ENCODE results near the gene MINK1. TPM values are rescaled to one million over a fixed set of nuclear protein-coding genes. Genes with fewer than 3 reads are reported as not detected.
A peak's percentile ranks its signal among the peaks of the same experiment; 100 is the strongest.

The MINK1 gene
- total and polyA plus RNA-seq, 2 donors from 2014 or later: 21.2 to 118 TPM

- H3K27me3 ChIP-seq (ENCODE audit: control insufficient read depth, insufficient read depth, low read length): peaks cover 2% of the 10 kb centered on the region
- H3K4me3 ChIP-seq (ENCODE audit: low read length in 3 of 3): no peak overlapping the region
- no peaks in the 10 kb centered on the region for H3K9me3 ChIP-seq (ENCODE audit: control insufficient read depth in 2 of 3, insufficient read depth in 1 of 3, low read length in 3 of 3)
- H3K9ac ChIP-seq (ENCODE audit: low read length in 3 of 3): no peak overlapping the region
- H3K27ac ChIP-seq (ENCODE audit: low read depth in 2 of 2, low read length in 2 of 2): no peak overlapping the region
- DNase-seq: peak in 1 of 5 donors; percentile 67
- intact Hi-C loops (cut with DNase I): no loop called here
- H3K4me1 ChIP-seq (ENCODE audit: control insufficient read depth in 2 of 3, insufficient read depth in 2 of 3, low read depth in 1 of 3, low read length in 3 of 3): peaks cover 0 to 14% (median 0%) of the 10 kb centered on the region in 3 donors
- H3K36me3 ChIP-seq (ENCODE audit: control insufficient read depth in 2 of 3, insufficient read depth in 3 of 3, low read length in 3 of 3): peaks cover 0 to 21% (median 14%) of the 10 kb centered on the region in 3 donors
- TF ChIP-seq CTCF (IDR thresholded peaks at IDR 0.05; ENCODE audit: borderline replicate concordance, extremely low read depth, insufficient read depth): no peak
- FAIRE-seq: no peak
These were observed 64.1 kb downstream of the MINK1 start for GRCh38 chr17:4897198-4897687.

GRCh38 chr17:4897785-4898184 is 64.6 kb downstream of the MINK1 start:
- peaks cover 0 to 20% (median 14%) of the 10 kb centered on the region in 3 donors for H3K36me3 ChIP-seq (ENCODE audit: control insufficient read depth in 2 of 3, insufficient read depth in 3 of 3, low read length in 3 of 3)
- no peaks in the 10 kb centered on the region for H3K9me3 ChIP-seq (ENCODE audit: control insufficient read depth in 2 of 3, insufficient read depth in 1 of 3, low read length in 3 of 3)
- H3K9ac ChIP-seq (ENCODE audit: low read length in 3 of 3): no peak overlapping the region
- DNase-seq: peak in 1 of 5 donors; percentile 58
- intact Hi-C loops (cut with DNase I): no loop called here
- H3K27ac ChIP-seq (ENCODE audit: low read depth in 2 of 2, low read length in 2 of 2): no peak overlapping the region
- no peak for TF ChIP-seq CTCF (IDR thresholded peaks at IDR 0.05; ENCODE audit: borderline replicate concordance, extremely low read depth, insufficient read depth)
- FAIRE-seq: no peak
- no peak overlapping the region for H3K4me3 ChIP-seq (ENCODE audit: low read length in 3 of 3)
- H3K27me3 ChIP-seq (ENCODE audit: control insufficient read depth, insufficient read depth, low read length): peaks cover 2% of the 10 kb centered on the region
- peaks cover 0 to 16% (median 0%) of the 10 kb centered on the region in 3 donors for H3K4me1 ChIP-seq (ENCODE audit: control insufficient read depth in 2 of 3, insufficient read depth in 2 of 3, low read depth in 1 of 3, low read length in 3 of 3)

- intact Hi-C loops (cut with DNase I): no loop called here
- H3K9ac ChIP-seq (ENCODE audit: low read length in 3 of 3): no peak overlapping the region
These were observed 65.2 kb downstream of the MINK1 start for GRCh38 chr17:4898351-4898750.

More at GRCh38 chr17:4898351-4898750, 65.2 kb downstream of the MINK1 start:
- no peaks in the 10 kb centered on the region for H3K9me3 ChIP-seq (ENCODE audit: control insufficient read depth in 2 of 3, insufficient read depth in 1 of 3, low read length in 3 of 3)
- H3K27me3 ChIP-seq (ENCODE audit: control insufficient read depth, insufficient read depth, low read length): peaks cover 2% of the 10 kb centered on the region
- H3K27ac ChIP-seq (ENCODE audit: low read depth in 2 of 2, low read length in 2 of 2): no peak overlapping the region
- H3K4me3 ChIP-seq (ENCODE audit: low read length in 3 of 3): no peak overlapping the region
- FAIRE-seq (no peak), DNase-seq (peak in 1 of 5 donors; percentile 45)
- no peak for TF ChIP-seq CTCF (IDR thresholded peaks at IDR 0.05; ENCODE audit: borderline replicate concordance, extremely low read depth, insufficient read depth)
- peaks cover 0 to 17% (median 14%) of the 10 kb centered on the region in 3 donors for H3K36me3 ChIP-seq (ENCODE audit: control insufficient read depth in 2 of 3, insufficient read depth in 3 of 3, low read length in 3 of 3)
- peaks cover 0 to 19% (median 2%) of the 10 kb centered on the region in 3 donors for H3K4me1 ChIP-seq (ENCODE audit: control insufficient read depth in 2 of 3, insufficient read depth in 2 of 3, low read depth in 1 of 3, low read length in 3 of 3)
